Liver (tissue), 3 donors: ENCODE measurements around the gene ASB7.

Source experiments
- FOXA1 ChIP-seq: IDR thresholded peaks from 2 replicates; pipeline ENCODE4 v1.6.1; 2016; ENCODE audit warnings: antibody characterized with exemption
- JUND ChIP-seq, 2 donors: IDR thresholded peaks; 2 replicates each; pipeline ENCODE4 v1.6.1; 2016; ENCODE audit warnings: antibody characterized with exemption in 2 of 2
- TF ChIP-seq, protein P1 (sequence below): fragments of 150-350 bp; IDR thresholded peaks from 2 replicates; pipeline ENCODE4 v1.5.1; 2017; ENCODE audit warnings: improper control_type of control experiment, low read depth, low read length; ENCODE audit not compliant: missing input control
- donor health status: healthy.
- donor health status: healthy.

DNA sequence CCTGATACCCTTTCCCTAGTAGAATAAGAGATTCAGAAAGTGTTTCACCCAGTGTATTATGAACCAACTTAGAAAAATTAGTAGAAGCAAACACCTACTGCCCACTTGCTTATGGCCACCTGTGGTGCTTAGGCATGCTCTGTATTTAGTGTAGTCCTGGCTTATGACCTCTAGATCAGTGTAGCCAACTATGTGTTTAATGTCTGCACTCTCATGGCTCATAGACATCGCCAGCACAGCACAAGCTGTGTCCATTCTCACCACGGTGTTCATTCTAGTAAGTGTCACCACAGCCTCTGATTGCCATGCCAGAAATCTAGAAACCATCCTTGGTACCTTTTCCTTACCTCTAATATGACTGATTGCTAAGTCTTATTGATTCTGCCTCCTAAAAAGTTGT is 14.3 kb downstream of the ASB7 start:
- TF ChIP-seq, protein P1, sequence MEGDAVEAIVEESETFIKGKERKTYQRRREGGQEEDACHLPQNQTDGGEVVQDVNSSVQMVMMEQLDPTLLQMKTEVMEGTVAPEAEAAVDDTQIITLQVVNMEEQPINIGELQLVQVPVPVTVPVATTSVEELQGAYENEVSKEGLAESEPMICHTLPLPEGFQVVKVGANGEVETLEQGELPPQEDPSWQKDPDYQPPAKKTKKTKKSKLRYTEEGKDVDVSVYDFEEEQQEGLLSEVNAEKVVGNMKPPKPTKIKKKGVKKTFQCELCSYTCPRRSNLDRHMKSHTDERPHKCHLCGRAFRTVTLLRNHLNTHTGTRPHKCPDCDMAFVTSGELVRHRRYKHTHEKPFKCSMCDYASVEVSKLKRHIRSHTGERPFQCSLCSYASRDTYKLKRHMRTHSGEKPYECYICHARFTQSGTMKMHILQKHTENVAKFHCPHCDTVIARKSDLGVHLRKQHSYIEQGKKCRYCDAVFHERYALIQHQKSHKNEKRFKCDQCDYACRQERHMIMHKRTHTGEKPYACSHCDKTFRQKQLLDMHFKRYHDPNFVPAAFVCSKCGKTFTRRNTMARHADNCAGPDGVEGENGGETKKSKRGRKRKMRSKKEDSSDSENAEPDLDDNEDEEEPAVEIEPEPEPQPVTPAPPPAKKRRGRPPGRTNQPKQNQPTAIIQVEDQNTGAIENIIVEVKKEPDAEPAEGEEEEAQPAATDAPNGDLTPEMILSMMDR = no peak
- TF ChIP-seq JUND (IDR thresholded peaks at IDR 0.05) (no peak), FOXA1 (no peak)
